Ramos (cell line): ENCODE measurements around the gene NRXN3.
"Not testable (repeated sequence)": the region's sequence is repeated elsewhere in the genome, so short reads cannot be mapped to it uniquely, and the experiment has no call there.

Experiments
- in situ Hi-C: fragments of 300-500 bp; cut with MboI; formaldehyde crosslinking; loops from one replicate; pipeline ENCODE4 v1.14.3; 2022; ENCODE audit warnings: low sequenced_read_pairs; ENCODE audit not compliant: unreplicated experiment

NRXN3 gene

DNA sequence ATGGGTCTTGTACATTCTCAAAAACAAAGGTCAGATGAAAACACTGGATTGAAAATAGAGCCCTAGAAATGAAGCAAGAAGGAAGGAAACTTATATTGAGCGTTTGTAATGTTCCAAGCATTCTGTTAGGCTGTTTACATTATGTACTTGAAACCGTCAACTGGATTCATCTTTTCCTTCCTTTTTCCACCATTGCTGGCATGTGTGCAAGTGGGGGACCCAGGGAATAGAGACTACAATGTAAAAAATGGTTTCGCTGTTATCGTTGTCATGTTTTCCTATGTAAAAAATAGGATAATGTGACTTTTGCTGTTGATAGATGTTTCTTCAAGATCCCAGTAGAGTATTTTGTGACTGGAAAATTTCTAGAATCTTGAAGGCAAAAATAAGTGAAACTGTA, 913.2 kb downstream of the NRXN3 start:
- in situ Hi-C loops: no loop called here

DNA sequence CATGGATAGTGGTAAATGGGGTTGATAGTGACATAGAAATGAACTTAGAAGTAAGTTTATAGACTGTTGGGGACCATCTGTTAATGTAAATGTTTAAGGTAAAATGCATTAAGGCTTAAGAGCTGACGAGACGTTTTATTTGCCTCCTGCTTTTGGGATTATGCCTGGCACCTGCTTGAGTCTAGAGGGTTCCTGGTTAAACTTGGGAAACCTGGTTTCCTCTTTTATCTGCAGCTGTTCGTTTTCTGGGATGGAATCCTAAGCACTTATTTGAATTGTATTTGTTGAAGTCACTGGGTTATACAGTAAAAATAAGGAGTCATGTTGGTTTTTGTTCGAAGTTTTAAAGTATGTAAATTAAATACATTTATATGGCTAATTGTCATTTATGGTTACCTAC, 914.7 kb downstream of the NRXN3 start:
- in situ Hi-C loops: no loop called here

DNA sequence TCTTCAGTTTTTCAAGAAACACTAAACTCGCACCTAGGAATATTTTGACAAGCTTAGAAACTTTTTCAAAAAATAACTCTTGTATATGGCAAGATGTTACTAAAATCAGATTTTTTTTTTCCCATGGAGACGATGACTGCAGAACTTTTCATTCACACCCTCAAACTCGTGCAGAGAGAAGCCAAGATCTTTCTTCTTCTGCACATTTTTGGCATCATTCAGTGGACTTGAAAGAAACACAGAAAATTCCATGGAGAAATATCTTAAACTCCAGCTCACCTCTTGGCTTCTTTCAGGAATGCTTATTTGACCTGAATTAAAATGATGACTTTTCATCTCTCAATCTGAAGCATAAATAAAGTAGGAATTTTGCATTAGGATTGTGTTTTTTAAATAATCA, 919.4 kb downstream of the NRXN3 start:
- in situ Hi-C loops: no loop called here

DNA sequence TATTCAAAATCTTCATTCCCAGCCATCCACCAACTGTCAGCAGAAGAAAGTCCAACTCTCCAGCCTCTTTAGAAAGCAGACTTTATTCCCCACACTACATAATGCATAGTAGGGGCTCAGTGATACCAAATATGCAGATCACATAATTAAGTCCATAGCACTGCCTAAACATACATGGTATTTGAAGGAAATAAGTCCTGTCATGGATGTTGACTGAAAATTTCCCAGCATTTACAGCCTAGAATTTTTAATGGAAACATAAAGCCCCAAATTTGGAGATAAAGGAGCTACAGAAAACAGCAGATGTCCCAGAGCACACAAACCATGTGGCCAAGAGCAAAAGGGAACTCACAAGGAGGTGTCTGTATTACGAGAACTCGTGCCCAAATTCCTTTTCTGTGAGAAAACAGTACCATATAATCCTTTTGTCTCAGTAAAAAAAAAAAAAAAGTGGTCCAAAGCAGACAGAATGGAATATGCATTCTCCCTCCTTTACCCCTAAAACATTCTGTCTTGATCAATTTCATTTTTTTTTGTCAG, 920.5 kb downstream of the NRXN3 start:
- in situ Hi-C loops: no loop called here

DNA sequence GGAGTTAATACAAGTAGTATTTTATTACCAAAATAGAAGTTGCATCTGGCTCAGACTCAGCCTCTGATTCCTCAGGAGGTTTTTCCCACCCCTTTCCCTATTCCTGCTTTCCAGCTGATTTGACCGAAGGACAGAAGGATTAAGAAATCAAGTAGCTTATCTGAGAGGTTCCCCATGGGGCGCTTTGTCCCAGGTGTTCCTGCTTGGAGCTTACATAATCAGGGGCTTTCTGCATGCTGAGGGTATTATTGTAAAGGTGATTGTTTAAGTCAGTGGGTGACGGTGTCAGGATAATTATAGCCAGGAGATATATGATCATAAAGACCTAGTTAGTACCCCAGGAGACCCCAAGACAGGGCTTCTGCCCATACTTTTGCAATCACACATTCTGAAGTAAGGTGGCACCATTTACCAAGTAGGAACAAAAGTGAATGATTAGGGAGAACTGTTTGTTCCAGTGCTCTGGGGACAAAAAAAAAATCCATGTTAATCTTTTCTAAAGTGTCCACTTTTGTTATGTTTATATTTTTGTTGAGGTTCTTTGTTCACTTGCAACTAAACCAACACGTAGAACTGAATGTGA, 921.3 kb downstream of the NRXN3 start:
- in situ Hi-C loops: no loop called here

DNA sequence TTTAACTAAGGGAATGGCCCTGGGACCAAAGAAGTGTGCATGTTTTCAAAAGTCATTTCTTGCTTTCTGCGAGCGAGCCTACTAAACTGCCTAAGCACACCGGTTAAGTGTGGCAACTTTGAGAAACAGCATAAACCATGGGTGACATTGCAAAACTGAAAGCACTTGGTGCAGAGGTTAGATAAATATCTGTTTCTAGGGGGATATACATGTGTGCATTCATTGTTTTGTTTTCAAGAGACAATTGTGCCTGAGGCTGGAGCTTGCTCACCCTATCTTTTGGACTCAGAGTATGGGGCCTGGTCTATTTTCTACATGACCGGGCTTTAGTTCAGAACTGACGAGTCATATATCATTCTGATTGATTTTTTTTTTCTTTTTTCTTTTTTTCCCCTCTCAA, 923.4 kb downstream of the NRXN3 start:
- in situ Hi-C loops: no loop called here

DNA sequence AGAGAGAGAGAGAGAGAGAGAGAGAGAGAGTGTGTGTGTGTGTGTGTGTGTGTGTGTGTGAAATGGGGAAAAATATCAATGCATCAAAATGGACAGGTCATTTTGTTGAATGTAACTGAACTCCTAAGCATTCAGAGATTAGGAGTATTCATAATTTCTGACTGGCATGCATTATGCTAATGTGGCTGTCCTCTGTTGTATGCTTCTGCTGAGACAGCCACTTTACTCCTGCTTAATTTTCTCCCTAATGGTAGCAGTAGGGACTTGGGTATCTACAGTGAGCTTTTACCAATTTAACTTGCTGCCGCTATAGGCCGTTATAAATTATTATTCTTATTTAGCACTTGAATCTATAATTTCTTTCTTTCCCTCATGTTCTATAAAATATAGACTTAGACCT, 924.8 kb downstream of the NRXN3 start:
- in situ Hi-C loops: no loop called here

DNA sequence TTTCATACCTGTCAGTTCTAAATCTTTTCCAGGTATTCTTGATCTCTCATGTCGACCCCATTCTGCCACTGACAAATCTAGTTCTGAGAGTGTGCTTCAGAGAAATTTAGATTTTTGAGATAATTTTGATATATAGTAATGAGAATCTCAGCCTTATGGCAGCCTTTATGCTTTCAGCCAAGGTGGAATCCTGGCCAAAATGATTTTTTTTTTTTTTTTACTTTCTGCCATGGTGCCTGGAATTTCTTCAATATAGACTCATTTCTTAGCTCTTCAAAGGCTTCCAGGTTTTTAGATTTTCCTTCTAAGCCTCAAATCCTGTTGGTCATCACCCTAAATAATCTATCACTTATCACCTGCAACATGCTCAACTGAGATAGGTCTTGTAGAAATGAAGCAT, 926.6 kb downstream of the NRXN3 start:
- in situ Hi-C loops: no loop called here

DNA sequence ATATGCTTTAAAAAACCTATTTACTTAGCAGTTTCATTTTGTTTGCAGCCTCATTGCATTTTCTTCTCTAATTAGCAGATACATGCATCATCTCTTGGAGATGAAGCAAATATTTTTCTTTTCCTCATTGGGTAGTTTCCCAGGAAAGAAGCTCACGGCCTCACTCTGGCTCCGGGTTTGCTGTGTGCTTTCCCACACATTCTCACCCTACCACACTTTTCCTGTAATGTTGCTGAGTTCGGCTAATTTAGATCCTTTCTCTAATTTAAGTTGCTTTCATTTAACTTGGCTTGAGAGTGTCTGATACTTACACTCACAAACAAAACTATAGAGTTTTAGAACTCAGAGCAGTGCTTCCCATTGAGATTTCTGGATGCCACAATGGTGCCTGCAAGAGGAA, 928.2 kb downstream of the NRXN3 start:
- in situ Hi-C loops: no loop called here

DNA sequence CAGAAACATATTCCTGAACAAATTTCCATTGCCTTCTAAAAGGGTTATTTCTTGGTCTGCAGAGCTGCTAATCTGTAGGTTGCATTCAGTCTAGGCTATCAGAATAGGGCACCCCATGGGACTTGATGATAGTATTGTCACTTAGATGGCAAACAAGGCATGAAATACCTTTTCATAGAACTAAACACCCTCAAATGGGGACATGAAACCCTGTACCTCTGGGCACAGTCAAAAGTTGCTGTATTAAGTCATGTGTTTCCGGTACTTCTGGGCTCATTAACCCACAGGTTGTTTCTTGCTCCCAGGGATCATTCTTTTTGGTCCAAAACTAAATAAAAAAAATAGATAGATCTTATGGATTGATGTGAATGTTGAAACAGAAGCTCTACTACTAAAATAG, 930.4 kb downstream of the NRXN3 start:
- in situ Hi-C loops: no loop called here

DNA sequence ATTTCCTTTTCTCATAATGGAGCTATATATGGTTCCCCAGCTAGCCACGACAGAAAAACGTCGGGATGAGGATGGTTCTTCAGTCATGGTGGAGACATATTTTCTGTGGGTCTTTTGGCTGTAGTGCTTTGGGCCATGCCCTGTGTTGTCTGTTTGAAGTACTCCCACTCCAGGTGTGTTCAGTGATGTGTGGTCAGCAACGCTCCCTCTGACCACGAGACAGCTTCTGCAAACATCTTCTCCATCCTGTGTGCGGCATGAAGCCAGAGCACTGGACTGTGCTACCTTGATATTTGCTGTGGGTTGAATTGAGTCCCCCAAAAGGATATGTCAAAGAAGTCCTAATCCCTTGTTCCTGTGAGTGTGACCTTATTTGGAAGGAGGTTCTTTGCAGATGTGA, 931.2 kb downstream of the NRXN3 start:
- in situ Hi-C loops: no loop called here

DNA sequence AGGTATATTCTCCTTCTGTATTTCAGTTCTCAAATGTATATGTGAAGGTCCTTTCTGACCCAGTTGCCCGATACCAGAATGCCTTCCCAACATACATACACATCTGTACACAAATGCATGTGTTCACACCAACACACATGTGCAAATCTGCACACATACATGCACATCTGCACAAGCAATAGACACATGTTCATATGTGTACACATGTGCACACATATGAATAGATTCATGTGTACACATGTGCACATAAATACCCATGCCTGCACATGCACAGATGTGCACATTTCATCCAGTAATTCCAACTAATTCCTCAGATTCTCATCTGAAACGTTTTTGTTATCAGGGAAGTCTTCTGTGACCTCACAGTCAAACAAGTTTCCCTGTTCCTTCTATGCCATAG, 933.6 kb downstream of the NRXN3 start:
- in situ Hi-C loops: no loop called here

DNA sequence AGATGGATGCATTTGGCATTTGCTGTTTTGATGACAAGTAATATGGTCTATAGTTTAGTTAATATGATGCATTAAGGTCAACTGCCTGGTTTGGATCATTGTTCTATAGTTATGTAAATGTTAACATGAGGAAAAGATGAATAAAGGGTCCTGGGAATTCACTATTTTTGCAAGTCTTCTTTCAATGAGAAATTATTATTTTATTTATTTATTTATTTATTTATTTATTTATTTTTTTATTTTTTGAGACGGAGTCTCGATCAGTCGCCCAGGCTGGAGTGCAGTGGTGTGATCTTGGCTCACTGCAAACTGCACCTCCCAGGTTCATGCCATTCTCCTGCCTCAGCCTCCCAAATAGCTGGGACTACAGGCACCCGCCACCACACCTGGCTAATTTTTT, 940.4 kb downstream of the NRXN3 start:
- in situ Hi-C loops: not testable (repeated sequence)

DNA sequence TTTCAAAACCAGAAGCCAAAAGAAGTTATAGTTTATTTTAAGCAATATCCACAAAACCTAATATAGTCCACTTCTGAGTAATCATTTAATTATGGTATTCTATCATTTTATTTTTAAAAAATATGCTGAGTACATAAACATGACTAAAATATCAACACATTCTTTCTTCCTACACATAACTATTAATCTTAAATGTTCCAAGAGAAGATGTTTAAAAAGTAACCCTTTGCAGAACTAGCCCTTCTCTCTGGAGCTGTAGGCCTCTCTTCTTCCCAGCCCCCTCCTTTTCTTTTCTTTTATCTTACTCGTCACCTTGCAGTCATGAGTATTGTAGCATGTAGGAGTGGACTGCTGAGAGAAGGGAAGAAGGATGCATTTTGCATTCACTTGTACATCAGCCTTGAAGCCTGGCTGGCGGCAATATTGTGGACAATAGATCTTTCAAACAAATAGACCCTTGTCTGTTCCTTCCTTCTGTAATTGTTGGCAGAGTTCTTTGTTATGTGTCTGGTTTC, 941.9 kb downstream of the NRXN3 start:
- in situ Hi-C loops: no loop called here

DNA sequence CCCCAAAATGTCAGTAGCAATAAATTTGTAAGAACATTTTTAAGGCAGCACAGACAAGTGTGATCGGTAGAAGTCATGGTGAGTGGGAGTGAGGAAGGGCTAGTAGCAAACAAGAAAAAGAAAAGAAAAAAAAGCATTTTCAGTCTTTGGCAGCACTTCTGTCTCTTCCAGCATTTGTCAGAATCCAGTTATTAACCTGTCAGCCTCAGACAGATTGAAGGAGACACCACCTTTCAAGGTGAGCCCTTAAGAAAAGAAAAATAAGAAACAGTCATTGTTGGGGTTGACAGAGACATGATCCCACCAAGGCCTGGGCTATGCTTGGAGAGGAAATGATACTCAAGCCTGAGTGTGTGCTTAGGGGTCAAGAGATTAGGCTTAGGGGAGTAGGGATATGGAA, 947.4 kb downstream of the NRXN3 start:
- in situ Hi-C loops: no loop called here

DNA sequence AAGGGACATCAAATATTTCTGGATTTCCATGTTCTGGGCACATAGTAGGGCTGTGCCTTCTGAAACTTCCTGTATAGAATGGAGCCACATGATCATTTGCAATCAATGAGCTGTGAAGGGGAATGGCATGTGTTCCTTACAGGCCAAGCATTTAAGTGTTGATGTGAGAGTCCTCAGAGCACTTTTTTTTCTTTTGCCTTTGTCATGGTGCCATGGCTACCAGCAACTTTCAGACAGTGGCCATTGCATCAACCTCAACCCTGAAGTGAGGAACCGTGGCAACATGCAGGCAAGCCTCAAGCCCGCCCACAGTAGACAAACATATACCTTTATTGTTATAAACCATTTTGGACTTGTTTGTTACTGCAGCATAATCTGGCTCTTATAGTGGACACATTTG, 948.1 kb downstream of the NRXN3 start:
- in situ Hi-C loops: no loop called here

DNA sequence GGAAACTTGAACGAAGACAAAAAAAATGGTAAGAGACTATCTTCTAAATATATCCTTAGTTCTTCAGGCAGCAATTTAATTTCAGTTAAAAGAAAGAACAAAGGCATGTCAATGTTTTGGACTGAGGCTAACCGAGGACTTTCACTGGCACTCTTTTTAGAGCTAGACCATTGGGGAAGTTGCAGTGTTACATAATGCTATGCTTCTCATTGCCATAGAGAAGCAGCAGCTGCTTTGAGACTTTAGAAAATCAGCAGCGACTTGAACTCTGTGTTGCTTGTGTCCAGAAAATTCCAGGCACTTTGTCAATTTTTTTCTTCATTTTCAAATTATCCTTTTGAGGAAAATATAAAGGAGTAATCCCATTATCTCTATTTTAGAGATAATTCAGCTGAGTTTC, 964.2 kb downstream of the NRXN3 start:
- in situ Hi-C loops: no loop called here

DNA sequence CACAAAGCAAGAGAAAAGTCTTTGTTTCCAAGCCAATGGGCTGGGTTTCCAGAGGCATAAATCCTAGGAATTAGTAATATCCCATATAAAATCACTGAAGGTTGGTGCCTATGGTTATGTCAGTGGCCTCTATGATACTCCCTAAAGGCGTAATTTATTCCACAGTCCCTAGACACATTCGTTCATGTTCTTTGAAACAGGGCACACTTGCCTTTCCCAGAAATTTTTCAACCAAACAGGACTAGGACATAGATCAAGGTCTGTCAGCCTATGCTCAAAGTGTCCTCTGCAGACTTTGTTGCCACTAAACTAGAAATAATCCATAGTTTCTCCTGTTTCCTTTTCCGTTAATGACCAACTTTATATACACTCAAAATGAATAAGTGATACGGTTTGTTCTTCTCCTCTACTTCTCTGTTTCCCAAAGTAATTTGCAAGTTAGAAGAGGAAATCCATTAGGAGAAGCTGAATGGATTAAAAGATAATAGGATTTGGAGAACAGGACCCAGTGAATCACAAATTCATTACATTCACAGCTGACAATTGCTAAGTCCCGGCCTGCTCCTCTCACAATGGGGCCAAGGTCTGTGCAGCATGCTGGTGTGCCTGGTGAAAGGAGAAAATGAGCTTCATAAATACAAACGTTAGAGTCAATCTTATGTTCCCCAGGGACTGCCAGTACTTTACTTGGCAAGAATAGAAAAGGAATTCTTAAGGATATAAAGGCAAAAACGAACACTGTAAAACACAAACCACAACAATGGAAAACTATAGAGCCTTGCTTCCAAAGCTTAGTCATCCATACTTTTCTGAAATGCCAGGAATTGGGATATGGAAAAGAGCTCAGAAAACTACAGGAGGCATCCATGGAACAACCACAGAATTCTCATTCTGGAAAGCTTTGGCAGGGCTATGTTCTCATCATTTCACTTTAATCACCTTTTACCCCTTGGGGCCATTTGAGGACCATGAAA, 966.2 kb downstream of the NRXN3 start:
- in situ Hi-C loops: no loop called here

DNA sequence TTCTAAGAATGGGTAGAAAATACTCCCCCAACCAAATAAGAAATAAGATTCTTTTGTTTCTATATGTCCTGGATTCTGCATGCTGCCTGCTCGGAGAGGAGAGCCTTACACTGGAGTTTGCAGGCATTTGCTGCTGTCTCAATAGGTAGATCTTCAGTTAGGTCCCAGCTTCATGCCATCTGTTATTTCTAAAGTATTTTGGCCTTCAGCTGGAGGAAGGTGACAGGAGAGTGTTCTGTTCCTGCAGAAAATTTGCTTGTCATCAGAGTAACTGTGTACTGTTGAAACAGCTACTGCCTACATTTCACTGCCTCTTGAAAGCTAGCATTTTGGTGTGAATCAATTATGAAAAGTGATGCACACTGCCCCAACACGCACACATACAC, 966.9 kb downstream of the NRXN3 start:
- in situ Hi-C loops: no loop called here

DNA sequence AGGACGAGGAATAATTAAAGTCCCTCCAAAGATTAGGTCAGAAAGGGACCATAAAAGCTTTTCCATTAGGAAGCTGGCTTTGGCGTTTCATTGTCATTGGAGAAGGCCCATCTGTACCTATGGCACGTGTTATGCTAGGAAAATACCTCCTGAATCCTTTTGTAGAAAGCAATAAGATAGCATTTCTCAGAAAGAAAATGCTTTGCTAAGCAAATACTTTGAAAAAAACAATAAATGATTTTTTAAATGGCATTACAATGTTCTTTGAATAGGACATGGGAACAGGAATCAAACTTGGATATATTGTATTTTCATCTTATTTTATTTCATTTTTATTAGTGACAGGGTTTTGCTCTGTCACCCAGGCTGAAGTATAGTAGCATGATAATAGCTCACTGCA, 967.7 kb downstream of the NRXN3 start:
- in situ Hi-C loops: no loop called here

DNA sequence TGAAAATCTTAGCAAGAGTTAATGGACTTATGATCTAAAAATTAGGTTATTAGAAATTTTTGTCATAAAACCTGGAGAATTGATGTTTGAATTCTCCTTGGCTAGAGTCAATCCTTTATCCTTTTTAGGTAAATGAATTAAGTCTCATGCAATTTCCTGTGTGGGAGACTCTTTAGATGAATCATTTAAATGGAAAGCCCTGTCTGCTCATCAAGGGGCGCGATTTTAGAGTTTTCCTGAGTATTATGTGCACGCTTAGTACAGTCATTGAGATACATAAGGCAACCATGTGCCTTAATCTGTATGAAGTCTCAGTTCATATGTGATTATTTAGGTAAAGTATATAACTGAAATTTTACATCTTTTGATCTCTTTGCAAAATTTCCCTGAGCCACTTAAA, 974.7 kb downstream of the NRXN3 start:
- in situ Hi-C loops: no loop called here
